HG03571 (cell line): ENCODE results near the gene FAM228B.
"Not testable (repeated sequence)": the region's sequence is repeated elsewhere in the genome, so short reads cannot be mapped to it uniquely, and the experiment has no call there.

Source experiments
- ATAC-seq: cut with Tn5 transposase; IDR thresholded peaks from one replicate; pipeline ENCODE4 v1.9.1; 2021; ENCODE audit not compliant: unreplicated experiment

FAM228B gene

DNA sequence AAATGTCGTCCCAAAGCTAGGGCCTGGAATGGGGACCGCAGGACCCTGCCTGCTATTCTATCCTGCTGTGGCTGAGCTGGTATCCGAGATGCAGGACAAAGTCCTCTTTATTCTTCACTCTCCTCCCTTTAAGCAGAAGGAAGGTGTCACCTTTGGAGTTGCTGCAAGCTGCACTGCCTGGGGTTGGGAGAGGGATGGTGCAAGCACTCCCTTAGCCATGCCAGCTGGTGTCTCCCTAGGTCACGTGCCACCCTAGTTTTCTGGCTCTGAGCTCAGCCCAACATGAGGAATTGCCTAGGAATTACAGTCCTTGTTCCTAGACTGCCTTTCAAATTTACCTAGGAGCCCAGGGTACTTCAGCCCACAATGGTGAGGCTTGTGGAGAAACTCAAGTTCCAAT lies 30.2 kb downstream of the FAM228B start:
- no peak for ATAC-seq

- ATAC-seq: no peak
Measured at GRCh38 chr2:24158131-24158530, 34.9 kb downstream of the FAM228B start.

DNA sequence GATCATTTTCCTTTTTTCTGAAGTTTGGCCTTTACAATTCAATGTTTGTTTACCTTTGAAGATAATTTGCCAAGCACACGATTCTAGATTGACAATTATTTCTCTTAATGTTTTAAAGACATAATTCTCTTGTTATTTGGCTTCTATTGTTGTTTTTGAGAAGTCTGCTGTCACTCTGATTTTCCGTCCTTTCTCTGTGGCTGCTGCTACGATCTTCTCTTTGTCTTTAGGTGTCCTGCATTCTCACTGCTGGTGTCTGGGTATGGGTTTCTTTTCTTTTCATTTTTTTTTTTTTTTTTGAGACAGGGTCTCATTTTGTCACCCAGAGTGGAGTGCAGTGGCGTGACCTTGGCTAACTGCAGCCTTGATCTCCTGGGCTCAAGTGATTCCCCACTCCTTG lies 36.4 kb downstream of the FAM228B start:
- ATAC-seq: no peak

- no peak for ATAC-seq
Measured at GRCh38 chr2:24160761-24161160, 37.5 kb downstream of the FAM228B start.

- ATAC-seq: no peak
Measured at GRCh38 chr2:24162494-24162893, 39.2 kb downstream of the FAM228B start.

DNA sequence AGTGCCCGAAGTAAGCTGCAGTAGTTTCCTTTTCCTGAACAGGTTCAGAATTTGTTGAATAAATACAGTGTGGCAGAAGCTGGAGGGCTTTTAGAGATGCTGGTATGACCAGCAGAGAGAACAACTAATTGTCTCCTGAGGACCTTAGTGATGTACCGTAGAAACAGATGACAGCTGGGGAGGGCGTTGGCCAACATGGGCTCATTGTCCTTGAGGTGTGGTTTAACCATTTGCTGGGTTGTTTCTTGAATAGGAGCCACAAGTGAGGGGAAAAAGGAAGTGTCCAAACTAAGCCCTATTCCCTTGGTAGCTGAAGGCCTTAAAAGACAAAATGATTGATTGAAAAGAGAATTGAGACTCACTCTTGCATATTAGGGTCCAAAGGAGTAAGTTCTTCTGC lies 39.9 kb downstream of the FAM228B start:
- no peak for ATAC-seq

- ATAC-seq: no peak
Measured at GRCh38 chr2:24163601-24164000, 40.3 kb downstream of the FAM228B start.

DNA sequence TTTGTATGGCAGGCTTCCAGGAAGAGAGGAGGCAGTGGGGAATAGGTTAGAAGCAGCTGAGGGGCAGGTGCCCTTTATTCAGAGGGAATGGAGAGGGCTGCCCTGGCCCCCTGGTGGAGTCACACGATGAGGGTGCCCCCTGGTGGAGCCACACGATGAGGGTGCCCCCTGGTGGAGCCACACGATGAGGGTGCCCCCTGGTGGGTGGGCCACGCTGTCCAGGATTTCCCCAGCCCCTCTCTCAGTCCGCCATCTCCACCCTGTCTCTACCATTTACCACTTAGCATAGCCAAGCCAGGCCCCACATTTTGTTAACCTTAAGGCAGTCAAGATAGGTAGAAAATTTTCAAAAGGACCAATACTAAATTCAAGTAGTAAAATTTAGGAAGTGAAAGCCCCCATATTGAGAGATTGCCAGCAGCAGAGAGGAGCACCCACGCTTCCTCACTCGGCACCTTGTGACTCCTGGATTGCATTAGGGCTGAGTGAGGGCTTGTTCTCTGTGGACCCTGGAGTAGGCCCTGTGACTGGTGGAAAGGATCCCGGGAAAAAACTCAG lies 41.2 kb downstream of the FAM228B start:
- peak; percentile 44 for ATAC-seq

- no peak for ATAC-seq
Measured at GRCh38 chr2:24169023-24169422, 45.8 kb downstream of the FAM228B start.

GRCh38 chr2:24174851-24175277 lies 51.6 kb downstream of the FAM228B start, which contains the start of gene FAM228A:
TSS of gene FAM228A (plus strand) at chr2:24175053. CDS start at chr2:24175481, 428 bp downstream.
- ATAC-seq: no peak

- no peak for ATAC-seq
Measured at GRCh38 chr2:24175631-24176187, 52.4 kb downstream of the FAM228B start.

DNA sequence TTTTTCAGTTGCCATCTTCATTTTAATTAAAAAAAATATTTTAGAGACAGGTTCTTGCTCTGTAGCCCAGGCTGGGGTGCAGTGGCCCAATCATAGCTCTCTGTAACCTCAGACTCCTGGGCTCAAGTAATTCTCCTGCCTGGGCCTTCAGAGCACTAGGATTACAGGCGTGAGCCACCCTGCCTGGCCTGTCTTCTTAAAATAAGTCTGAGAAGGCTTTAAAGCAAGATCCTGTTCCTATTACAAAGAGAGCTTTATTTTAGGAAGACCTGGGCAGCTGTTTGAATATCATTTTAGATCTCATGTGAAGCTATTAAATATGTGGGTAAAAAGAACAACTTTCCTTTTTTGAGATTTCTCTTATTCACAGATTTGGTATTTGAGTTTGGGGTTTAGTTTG lies 53.1 kb downstream of the FAM228B start:
- ATAC-seq: no peak

- no peak for ATAC-seq
Measured at GRCh38 chr2:24179683-24180082, 56.4 kb downstream of the FAM228B start.

- no peak for ATAC-seq
Measured at GRCh38 chr2:24181849-24182248, 58.6 kb downstream of the FAM228B start.

DNA sequence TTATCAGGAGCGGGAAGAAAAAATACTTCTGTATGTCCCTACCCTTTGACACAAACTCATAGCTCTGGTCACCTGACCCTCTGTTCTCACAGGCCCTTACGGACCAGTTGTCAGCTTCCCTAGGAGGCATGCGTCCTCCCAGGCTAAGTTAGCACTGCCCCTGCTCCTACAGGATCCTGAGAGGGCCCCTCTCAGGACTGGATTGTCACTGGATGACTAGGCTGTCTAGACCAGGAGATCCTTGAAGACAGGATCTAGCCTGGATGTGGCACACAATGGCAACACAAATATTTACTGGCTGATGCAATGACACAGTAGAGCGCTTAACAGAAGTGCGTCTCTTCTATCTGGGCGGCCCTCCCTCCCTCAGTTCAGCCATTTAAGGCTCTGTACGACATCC lies 59.2 kb downstream of the FAM228B start:
- ATAC-seq: no peak

GRCh38 chr2:24183366-24184069 lies 60.2 kb downstream of the FAM228B start:
- no peak for ATAC-seq

DNA sequence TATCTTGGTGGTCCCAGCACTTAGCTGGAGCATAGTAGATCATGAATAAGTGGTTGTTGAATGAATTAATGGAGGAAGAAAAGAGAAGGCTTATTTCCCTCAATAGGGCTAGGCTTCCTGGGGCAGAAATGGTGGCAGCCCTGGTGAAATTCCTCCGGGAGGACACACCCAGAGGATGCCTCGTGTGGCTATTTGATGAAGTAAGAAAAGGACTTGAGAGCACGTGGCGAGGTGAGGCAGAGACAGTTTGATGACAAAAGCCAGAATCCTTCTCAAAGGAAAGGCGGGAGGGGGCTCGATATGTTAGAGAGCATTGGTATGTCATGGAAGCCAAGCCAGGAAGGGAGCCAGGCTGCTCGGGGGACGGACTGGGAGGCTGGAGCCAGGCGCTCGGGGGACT lies 66.3 kb downstream of the FAM228B start:
- ATAC-seq: no peak

GRCh38 chr2:24190503-24190902 lies 67.2 kb downstream of the FAM228B start:
- ATAC-seq: no peak

- no peak for ATAC-seq
Measured at GRCh38 chr2:24191156-24191555, 67.9 kb downstream of the FAM228B start.

DNA sequence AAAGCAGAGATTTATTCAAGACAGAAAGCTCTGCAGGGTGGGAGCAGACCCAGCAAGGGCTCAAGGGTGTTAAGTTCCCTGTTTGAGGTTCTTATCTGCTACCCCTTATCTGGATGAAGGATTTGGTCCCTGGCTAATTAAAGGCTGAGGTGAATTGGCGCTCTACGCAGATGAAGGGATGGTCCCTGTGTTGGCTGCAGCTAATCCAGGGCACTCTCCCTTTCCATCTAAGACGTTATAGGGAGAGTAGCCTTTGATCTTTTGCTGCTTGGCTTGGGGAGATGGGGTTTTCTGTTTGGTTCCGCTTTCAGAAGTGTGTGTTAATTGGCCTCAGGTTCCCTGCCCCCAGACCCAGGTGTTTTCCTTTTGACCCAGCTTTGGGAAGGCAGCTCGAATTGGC lies 68.6 kb downstream of the FAM228B start:
- no peak for ATAC-seq

DNA sequence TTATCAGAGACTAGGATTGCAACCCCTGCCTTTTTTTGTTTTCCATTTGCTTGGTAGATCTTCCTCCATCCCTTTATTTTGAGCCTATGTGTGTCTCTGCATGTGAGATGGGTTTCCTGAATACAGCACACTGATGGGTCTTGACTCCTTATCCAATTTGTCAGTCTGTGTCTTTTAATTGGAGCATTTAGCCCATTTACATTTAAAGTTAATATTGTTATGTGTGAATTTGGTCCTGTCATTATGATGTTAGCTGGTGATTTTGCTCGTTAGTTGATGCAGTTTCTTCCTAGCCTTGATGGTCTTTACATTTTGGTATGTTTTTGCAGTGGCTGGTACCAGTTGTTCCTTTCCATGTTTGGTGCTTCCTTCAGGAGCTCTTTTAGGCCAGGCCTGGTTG lies 73.9 kb downstream of the FAM228B start:
- ATAC-seq: not testable (repeated sequence)

DNA sequence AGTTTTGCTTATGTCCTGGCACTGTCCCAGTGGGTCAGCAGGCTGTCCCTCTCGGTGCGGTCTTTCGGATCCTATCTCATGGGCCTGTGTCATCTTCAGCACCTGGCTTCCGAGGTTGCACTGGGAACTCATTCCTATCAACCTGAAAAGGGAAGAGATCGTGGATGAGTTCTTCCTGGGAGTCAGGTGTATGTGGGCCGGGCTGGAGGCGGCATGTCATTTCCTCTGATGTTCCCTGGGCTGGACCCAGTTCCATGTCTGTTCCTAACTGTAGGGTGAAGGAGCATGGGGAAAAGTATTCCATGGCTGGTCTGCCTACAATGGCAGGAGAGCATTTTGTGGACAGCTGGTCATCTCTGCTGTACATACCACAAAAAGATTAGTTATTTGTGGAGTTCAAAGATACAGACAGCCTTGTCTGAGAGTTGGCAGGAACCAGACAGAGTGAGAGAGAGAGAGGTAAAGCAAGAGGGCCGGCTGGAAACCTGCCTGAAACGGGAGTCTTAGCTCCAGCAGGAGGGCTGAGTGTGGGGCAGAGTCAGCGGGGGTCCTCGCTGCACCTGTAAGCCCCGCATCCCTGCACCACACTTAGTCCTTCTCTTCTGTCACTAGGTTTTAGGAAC lies 76.8 kb downstream of the FAM228B start:
- no peak for ATAC-seq
